Osteoblast (primary cell): Measurements from ENCODE around the gene GP9. TPM values are rescaled to one million over a fixed set of nuclear protein-coding genes. Genes with fewer than 3 reads are reported as not detected.

Source experiments
- DNase-seq: peaks from one replicate; pipeline ENCODE4 v3.0.0; 2011; ENCODE audit warnings: low spot score, mixed read lengths; ENCODE audit not compliant: insufficient read length; ENCODE audit errors: missing footprints
- H2AFZ ChIP-seq: 2 replicates; pipeline ENCODE4 v1.6.0; 2011; ENCODE audit warnings: mild to moderate bottlenecking, low read length
- H3K27ac ChIP-seq: 2 replicates; pipeline ENCODE4 v1.5.1; 2011; ENCODE audit warnings: mild to moderate bottlenecking, low read depth, low read length, moderate library complexity
- H3K27me3 ChIP-seq: 2 replicates; pipeline ENCODE4 v1.6.0; 2012; ENCODE audit warnings: mild to moderate bottlenecking, control low read depth, inconsistent platforms, low read length, moderate library complexity; ENCODE audit not compliant: insufficient read depth
- H3K36me3 ChIP-seq: 2 replicates; pipeline ENCODE4 v1.5.1; 2011; ENCODE audit warnings: mild to moderate bottlenecking, low read length, control low read depth, moderate library complexity; ENCODE audit not compliant: insufficient read depth
- H3K4me1 ChIP-seq: 2 replicates; pipeline ENCODE4 v1.5.1; 2011; ENCODE audit warnings: mild to moderate bottlenecking, low read length, control low read depth, moderate library complexity; ENCODE audit not compliant: insufficient read depth
- H3K4me2 ChIP-seq: 2 replicates; pipeline ENCODE4 v1.6.0; 2011; ENCODE audit warnings: mild to moderate bottlenecking, low read length; ENCODE audit not compliant: insufficient read depth
- H3K4me3 ChIP-seq: fragments of 200-600 bp; sonication (generic); 3 replicates; pipeline ENCODE4 v1.5.1; 2012; ENCODE audit warnings: mild to moderate bottlenecking, low read length, inconsistent platforms; ENCODE audit not compliant: insufficient read depth
- H3K79me2 ChIP-seq: 2 replicates; pipeline ENCODE4 v1.6.0; 2012; ENCODE audit warnings: mild to moderate bottlenecking, low read length, control low read depth, inconsistent platforms; ENCODE audit not compliant: insufficient read depth
- H3K9me3 ChIP-seq: 2 replicates; pipeline ENCODE4 v1.5.1; 2011; ENCODE audit warnings: low read depth, low read length, control low read depth
- H4K20me1 ChIP-seq: 2 replicates; pipeline ENCODE4 v1.6.0; 2012; ENCODE audit warnings: mild to moderate bottlenecking, low read length, control low read depth; ENCODE audit not compliant: insufficient read depth
- CTCF ChIP-seq: IDR thresholded peaks from 2 replicates; pipeline ENCODE4 v1.5.1; 2011; ENCODE audit warnings: mild to moderate bottlenecking, low read depth, low read length, moderate library complexity; ENCODE audit errors: extremely low read depth
- total RNA-seq: library from RNA; depleted of rRNA; stranded (reverse); fragments of >200 nt; gene quantifications from 2 replicates; pipeline ENCODE4 v1.2.3, GENCODE V29; 2012

The GP9 gene
- total RNA-seq, 1 donor, result not detected

GRCh38 chr3:129104051-129104450, 43.5 kb downstream of the GP9 start:
- H3K36me3 ChIP-seq, result peaks cover 3% of the 10 kb centered on the region
- no peak for TF ChIP-seq CTCF
- DNase-seq, result no peak
- H3K4me2 ChIP-seq, result no peak overlapping the region
- no peak overlapping the region for H3K27ac ChIP-seq
- no peak overlapping the region for H3K4me3 ChIP-seq
- H3K4me1 ChIP-seq, result no peaks in the 10 kb centered on the region
- no peaks in the 10 kb centered on the region for H3K9me3 ChIP-seq
- H2AFZ ChIP-seq, result no peak overlapping the region
- peaks cover 73% of the 10 kb centered on the region for H3K79me2 ChIP-seq
- H4K20me1 ChIP-seq, result peaks cover 66% of the 10 kb centered on the region
- no peaks in the 10 kb centered on the region for H3K27me3 ChIP-seq

- no peak for TF ChIP-seq CTCF
- DNase-seq, result no peak
- peaks cover 73% of the 10 kb centered on the region for H3K79me2 ChIP-seq
- no peak overlapping the region for H3K27ac ChIP-seq
- H2AFZ ChIP-seq, result no peak overlapping the region
- H3K27me3 ChIP-seq, result no peaks in the 10 kb centered on the region
- peaks cover 66% of the 10 kb centered on the region for H4K20me1 ChIP-seq
- no peak overlapping the region for H3K4me3 ChIP-seq
- no peaks in the 10 kb centered on the region for H3K4me1 ChIP-seq
- no peak overlapping the region for H3K4me2 ChIP-seq
- H3K36me3 ChIP-seq, result peaks cover 3% of the 10 kb centered on the region
- no peaks in the 10 kb centered on the region for H3K9me3 ChIP-seq
These were observed 44.0 kb downstream of the GP9 start for GRCh38 chr3:129104498-129105079.

- Histone ChIP-seq H3K27ac (no peak overlapping the region), H3K4me1 (no peaks in the 10 kb centered on the region), H4K20me1 (peaks cover 62% of the 10 kb centered on the region), H3K9me3 (no peaks in the 10 kb centered on the region), H3K36me3 (peaks cover 4% of the 10 kb centered on the region), H3K4me3 (no peak overlapping the region), H3K27me3 (no peaks in the 10 kb centered on the region), H3K4me2 (no peak overlapping the region), H3K79me2 (peaks cover 70% of the 10 kb centered on the region), H2AFZ (no peak overlapping the region)
- TF ChIP-seq CTCF, result no peak
- peak; percentile 63 for DNase-seq
These were observed 45.3 kb downstream of the GP9 start for GRCh38 chr3:129105862-129106261.

- H3K27me3 ChIP-seq, result no peaks in the 10 kb centered on the region
- H3K36me3 ChIP-seq, result peaks cover 6% of the 10 kb centered on the region
- H3K4me2 ChIP-seq, result no peak overlapping the region
- no peaks in the 10 kb centered on the region for H3K4me1 ChIP-seq
- H4K20me1 ChIP-seq, result peaks cover 60% of the 10 kb centered on the region
- H3K27ac ChIP-seq, result no peak overlapping the region
- no peak overlapping the region for H2AFZ ChIP-seq
- peak; percentile 71 for DNase-seq
- peak; percentile 8 for TF ChIP-seq CTCF
- peaks cover 68% of the 10 kb centered on the region for H3K79me2 ChIP-seq
- H3K9me3 ChIP-seq, result no peaks in the 10 kb centered on the region
- H3K4me3 ChIP-seq, result no peak overlapping the region
These were observed 45.7 kb downstream of the GP9 start for GRCh38 chr3:129106320-129106719.
